Skeletal muscle satellite cell (primary cell): ENCODE measurements around the gene MFSD8.
A peak's percentile ranks its signal among the peaks of the same experiment; 100 is the strongest.
"Not testable (repeated sequence)": the region's sequence is repeated elsewhere in the genome, so short reads cannot be mapped to it uniquely, and the experiment has no call there.

ENCODE experiments used
- H3K27me3 ChIP-seq: 2 replicates; pipeline ENCODE4 v1.7.0; 2013; ENCODE audit warnings: low read length; ENCODE audit not compliant: control insufficient read depth, insufficient read depth
- H3K36me3 ChIP-seq: 2 replicates; pipeline ENCODE4 v1.7.0; 2013; ENCODE audit warnings: mild to moderate bottlenecking, control low read depth, low read length; ENCODE audit not compliant: insufficient read depth
- H3K4me1 ChIP-seq: 2 replicates; pipeline ENCODE4 v1.7.0; 2013; ENCODE audit warnings: low read length; ENCODE audit not compliant: control insufficient read depth, insufficient read depth
- H3K4me2 ChIP-seq: 2 replicates; pipeline ENCODE4 v1.7.0; 2013; ENCODE audit warnings: mild to moderate bottlenecking, low read length
- H3K4me3 ChIP-seq: 2 replicates; pipeline ENCODE4 v1.7.0; 2013; ENCODE audit warnings: low read length
- H3K9ac ChIP-seq: 2 replicates; pipeline ENCODE4 v1.7.0; 2013; ENCODE audit warnings: mild to moderate bottlenecking, low read depth, low read length, moderate library complexity
- H3K9me3 ChIP-seq: replicated peaks from 2 replicates; pipeline ENCODE4 v1.7.0; 2013; ENCODE audit warnings: mild to moderate bottlenecking, control low read depth, low read length

MFSD8 gene

DNA sequence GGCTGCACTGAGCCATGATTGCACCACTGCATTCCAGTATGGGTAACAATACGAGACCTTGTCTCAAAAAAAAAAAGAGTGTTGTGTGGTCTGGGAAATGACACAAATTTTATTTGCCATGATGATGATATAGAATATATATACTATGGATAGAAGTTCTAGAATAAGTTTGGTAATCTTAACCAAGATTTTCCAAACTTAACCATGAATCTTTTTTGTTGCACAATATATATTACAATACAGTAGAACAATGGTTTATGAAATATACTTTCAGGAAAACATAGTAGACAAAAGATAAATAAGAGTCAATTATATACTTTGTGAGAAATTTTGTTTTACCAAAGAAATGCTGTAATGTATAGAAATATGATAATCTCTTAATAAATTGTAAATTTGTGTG lies 34.8 kb downstream of the MFSD8 start:
- Histone ChIP-seq H3K9ac (no peak overlapping the region), H3K9me3 (no peaks in the 10 kb centered on the region), H3K36me3 (peaks cover 4% of the 10 kb centered on the region), H3K4me2 (no peak overlapping the region), H3K27me3 (no peaks in the 10 kb centered on the region), H3K4me1 (no peaks in the 10 kb centered on the region), H3K4me3 (no peak overlapping the region)

DNA sequence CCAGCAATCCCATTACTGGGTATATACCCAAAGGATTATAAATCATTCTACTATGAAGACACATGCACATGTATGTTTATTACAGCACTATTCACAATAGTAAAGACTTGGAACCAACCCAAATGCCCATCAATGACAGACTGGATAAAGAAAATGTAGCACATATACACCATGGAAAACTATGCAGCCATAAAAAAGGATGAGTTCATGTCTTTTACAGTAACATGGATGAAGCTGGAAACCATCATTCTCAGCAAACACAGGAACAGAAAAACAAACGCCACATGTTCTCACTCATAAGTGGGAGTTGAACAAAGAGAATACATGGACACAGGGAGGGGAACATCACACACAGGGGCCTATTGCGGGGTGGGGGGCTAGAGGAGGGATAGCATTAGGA lies 39.3 kb downstream of the MFSD8 start:
- not testable (repeated sequence) for H3K4me3 ChIP-seq, H3K9ac ChIP-seq, H3K4me1 ChIP-seq, H3K27me3 ChIP-seq, H3K9me3 ChIP-seq, H3K4me2 ChIP-seq
- peaks cover 17% of the 10 kb centered on the region for H3K36me3 ChIP-seq

- Histone ChIP-seq H3K4me3 (no peak overlapping the region), H3K4me2 (no peak overlapping the region), H3K36me3 (peaks cover 25% of the 10 kb centered on the region), H3K9me3 (no peaks in the 10 kb centered on the region), H3K9ac (no peak overlapping the region), H3K27me3 (no peaks in the 10 kb centered on the region), H3K4me1 (no peaks in the 10 kb centered on the region)
Measured at GRCh38 chr4:127922226-127922625, 42.7 kb downstream of the MFSD8 start.

DNA sequence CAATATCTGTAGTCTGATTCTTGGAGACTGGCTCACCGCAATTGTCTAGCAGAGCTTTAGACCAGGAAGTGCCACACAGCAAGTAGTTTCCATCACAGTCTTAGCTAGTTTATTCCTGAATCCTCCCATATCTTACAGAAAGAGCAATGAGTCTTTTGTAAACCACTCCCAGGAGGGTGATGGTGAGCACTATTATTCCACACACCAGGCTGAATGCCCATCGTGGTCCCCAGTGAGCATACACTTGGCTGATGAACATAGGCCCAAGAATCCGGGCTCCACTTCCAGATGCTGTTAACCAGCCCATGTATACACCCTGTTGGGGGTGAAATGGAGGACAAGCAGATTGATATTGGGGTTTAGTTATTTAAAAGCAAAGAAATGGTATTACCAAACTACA lies 44.5 kb downstream of the MFSD8 start:
- Histone ChIP-seq H3K27me3 (no peaks in the 10 kb centered on the region), H3K36me3 (peaks cover 21% of the 10 kb centered on the region), H3K9ac (no peak overlapping the region), H3K4me2 (no peak overlapping the region), H3K4me1 (no peaks in the 10 kb centered on the region), H3K4me3 (no peak overlapping the region), H3K9me3 (no peaks in the 10 kb centered on the region)

DNA sequence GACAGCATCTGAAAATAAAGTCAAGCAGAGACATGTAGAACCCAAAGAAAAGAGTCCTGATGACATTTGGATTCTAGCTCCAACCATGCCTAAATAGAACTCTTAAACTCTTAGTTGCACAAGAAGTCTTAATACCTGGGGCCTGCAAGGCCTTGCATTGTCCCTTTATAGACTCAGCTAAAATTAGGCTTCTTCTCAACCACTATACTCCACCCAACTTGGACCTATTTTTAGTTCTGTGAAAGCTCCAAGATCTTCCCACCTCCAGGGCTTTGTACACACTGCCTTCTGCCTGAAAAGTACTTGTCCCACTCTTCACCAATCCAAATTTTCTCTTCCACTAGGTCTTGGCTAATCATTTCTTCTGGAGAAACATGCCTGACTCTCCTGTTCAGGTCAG lies 47.8 kb downstream of the MFSD8 start:
- no peaks in the 10 kb centered on the region for H3K27me3 ChIP-seq
- H3K36me3 ChIP-seq: peaks cover 20% of the 10 kb centered on the region
- H3K4me3 ChIP-seq: no peak overlapping the region
- no peak overlapping the region for H3K9ac ChIP-seq
- H3K9me3 ChIP-seq: no peaks in the 10 kb centered on the region
- H3K4me1 ChIP-seq: no peaks in the 10 kb centered on the region
- H3K4me2 ChIP-seq: no peak overlapping the region

GRCh38 chr4:127916512-127916911 lies 48.5 kb downstream of the MFSD8 start:
- Histone ChIP-seq H3K4me3 (no peak overlapping the region), H3K9me3 (no peaks in the 10 kb centered on the region), H3K36me3 (peaks cover 16% of the 10 kb centered on the region), H3K4me2 (no peak overlapping the region), H3K9ac (no peak overlapping the region), H3K27me3 (no peaks in the 10 kb centered on the region), H3K4me1 (no peaks in the 10 kb centered on the region)

GRCh38 chr4:127905029-127905428 lies 59.9 kb downstream of the MFSD8 start:
- Histone ChIP-seq H3K4me3 (no peak overlapping the region), H3K4me2 (no peak overlapping the region), H3K4me1 (no peaks in the 10 kb centered on the region), H3K27me3 (no peaks in the 10 kb centered on the region), H3K36me3 (no peaks in the 10 kb centered on the region), H3K9ac (no peak overlapping the region), H3K9me3 (no peaks in the 10 kb centered on the region)

- H3K9me3 ChIP-seq, H3K4me3 ChIP-seq, H3K27me3 ChIP-seq, H3K4me1 ChIP-seq, H3K36me3 ChIP-seq, H3K9ac ChIP-seq, H3K4me2 ChIP-seq: not testable (repeated sequence)
Measured at GRCh38 chr4:127899682-127900081, 65.3 kb downstream of the MFSD8 start.

- no peak overlapping the region for H3K4me2 ChIP-seq
- H3K4me1 ChIP-seq: no peaks in the 10 kb centered on the region
- H3K4me3 ChIP-seq: no peak overlapping the region
- H3K27me3 ChIP-seq: no peaks in the 10 kb centered on the region
- H3K9ac ChIP-seq: no peak overlapping the region
- H3K36me3 ChIP-seq: peaks cover 9% of the 10 kb centered on the region
- no peaks in the 10 kb centered on the region for H3K9me3 ChIP-seq
Measured at GRCh38 chr4:127896528-127896927, 68.4 kb downstream of the MFSD8 start.

GRCh38 chr4:127896069-127896468 lies 68.9 kb downstream of the MFSD8 start:
- no peak overlapping the region for H3K4me3 ChIP-seq
- H3K4me2 ChIP-seq: no peak overlapping the region
- H3K9ac ChIP-seq: no peak overlapping the region
- H3K36me3 ChIP-seq: peaks cover 9% of the 10 kb centered on the region
- H3K4me1 ChIP-seq: no peaks in the 10 kb centered on the region
- no peaks in the 10 kb centered on the region for H3K27me3 ChIP-seq
- H3K9me3 ChIP-seq: no peaks in the 10 kb centered on the region

DNA sequence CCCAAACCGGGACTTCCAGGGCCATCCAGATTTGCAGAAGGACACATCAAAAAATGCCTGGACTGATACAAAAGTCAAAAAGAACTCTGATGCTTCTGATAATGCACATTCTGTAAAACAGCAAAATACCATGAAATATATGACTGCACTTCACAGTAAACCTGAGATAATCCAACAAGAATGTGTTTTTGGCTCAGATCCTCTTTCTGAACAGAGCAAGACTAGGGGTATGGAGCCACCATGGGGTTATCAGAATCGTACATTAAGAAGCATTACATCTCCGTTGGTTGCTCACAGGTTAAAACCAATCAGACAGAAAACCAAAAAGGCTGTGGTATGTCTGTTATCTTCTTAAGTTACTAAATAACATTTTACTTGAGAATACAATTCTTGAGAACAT lies 75.1 kb downstream of the MFSD8 start:
- H3K4me3 ChIP-seq: no peak overlapping the region
- no peak overlapping the region for H3K4me2 ChIP-seq
- H3K27me3 ChIP-seq: no peaks in the 10 kb centered on the region
- H3K4me1 ChIP-seq: no peaks in the 10 kb centered on the region
- H3K9ac ChIP-seq: no peak overlapping the region
- H3K36me3 ChIP-seq: peaks cover 15% of the 10 kb centered on the region
- no peaks in the 10 kb centered on the region for H3K9me3 ChIP-seq

DNA sequence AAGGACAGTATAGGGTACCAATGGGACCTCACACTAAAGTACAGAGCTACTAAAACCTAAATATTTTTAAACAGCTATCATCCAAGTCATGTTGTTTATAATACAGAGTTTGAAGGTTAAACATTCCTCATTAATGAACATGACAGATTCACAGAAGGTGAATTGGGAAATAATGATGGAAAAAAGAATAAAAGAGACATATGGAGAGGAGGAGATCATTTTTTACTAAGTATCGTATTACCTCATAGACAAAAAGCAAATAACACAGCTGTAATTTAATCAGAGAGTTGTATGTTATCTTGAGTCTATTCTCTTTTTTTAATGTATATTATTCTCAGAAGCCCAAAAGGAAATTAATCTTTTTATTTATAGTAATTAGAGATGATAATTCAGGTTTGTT lies 76.4 kb downstream of the MFSD8 start:
- H3K4me1 ChIP-seq: no peaks in the 10 kb centered on the region
- H3K9ac ChIP-seq: no peak overlapping the region
- H3K36me3 ChIP-seq: peaks cover 10% of the 10 kb centered on the region
- H3K9me3 ChIP-seq: no peaks in the 10 kb centered on the region
- H3K4me2 ChIP-seq: no peak overlapping the region
- no peak overlapping the region for H3K4me3 ChIP-seq
- H3K27me3 ChIP-seq: no peaks in the 10 kb centered on the region

- Histone ChIP-seq H3K4me3 (peak overlapping the region; percentile 87), H3K9me3 (no peaks in the 10 kb centered on the region), H3K9ac (peak overlapping the region; percentile 86), H3K4me2 (peak overlapping the region; percentile 82), H3K4me1 (peaks cover 5% of the 10 kb centered on the region), H3K27me3 (no peaks in the 10 kb centered on the region), H3K36me3 (peaks cover 6% of the 10 kb centered on the region)
Measured at GRCh38 chr4:127881563-127881864, 83.5 kb downstream of the MFSD8 start.
